CD4-positive, alpha-beta T cell treated with Interleukin-10 for 1 hour (primary cell): ENCODE data around the gene FLRT2.

Experiments
- DNase-seq: peaks from one replicate; pipeline ENCODE4 v3.0.0-alpha.2; 2020

Gene FLRT2

GRCh38 chr14:85675957-85676356, 146.0 kb downstream of the FLRT2 start:
- DNase-seq: no peak

GRCh38 chr14:85686908-85687307, 157.0 kb downstream of the FLRT2 start:
- no peak for DNase-seq

DNA sequence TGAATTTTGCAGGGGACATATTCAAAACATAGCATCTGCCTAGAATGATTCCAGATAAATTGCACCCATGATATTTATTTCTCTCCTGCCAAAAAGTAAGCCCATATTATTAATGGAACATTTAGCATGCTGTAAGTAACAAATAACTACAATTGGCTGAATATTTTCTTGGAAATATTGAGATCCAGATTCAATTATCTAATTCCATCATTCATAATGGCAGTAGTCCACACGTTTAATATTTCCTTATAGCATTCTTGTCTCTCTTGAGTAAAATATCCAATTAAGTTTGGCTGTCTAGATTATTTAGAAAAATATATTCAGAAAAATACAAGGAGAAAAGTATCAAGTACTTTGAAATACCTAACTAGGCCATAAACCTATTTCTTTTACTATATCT, 157.5 kb downstream of the FLRT2 start:
- DNase-seq: no peak

GRCh38 chr14:85688006-85688405, 158.1 kb downstream of the FLRT2 start:
- no peak for DNase-seq

- no peak for DNase-seq
Measured at GRCh38 chr14:85695300-85695699, 165.4 kb downstream of the FLRT2 start.

DNA sequence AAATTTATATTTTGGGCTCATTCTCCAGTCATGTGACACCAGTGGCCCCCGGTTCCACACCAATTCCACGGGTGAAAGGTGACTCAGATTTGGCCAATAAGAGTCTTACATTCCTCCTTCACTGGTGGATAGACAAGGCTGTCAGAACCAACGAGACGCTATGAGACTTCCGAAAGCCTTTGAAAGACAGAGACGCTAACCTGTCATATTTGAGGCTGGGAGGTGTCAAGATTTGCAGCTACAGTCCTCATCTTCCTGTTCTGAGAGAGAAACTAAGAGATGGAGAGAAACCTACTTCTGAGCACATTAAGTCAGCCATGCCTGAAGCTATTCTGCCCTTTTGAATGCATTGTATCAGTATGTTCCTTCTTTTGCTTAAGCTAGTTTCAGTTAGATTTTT, 171.2 kb downstream of the FLRT2 start:
- no peak for DNase-seq

- no peak for DNase-seq
Measured at GRCh38 chr14:85701763-85702162, 171.8 kb downstream of the FLRT2 start.

GRCh38 chr14:85702191-85702590, 172.2 kb downstream of the FLRT2 start:
- no peak for DNase-seq

GRCh38 chr14:85702997-85703396, 173.1 kb downstream of the FLRT2 start:
- DNase-seq: no peak
